HCT116 (cell line): Measurements from ENCODE around the gene GPC5. TPM values are rescaled to one million over a fixed set of nuclear protein-coding genes. Genes with fewer than 3 reads are reported as not detected.

Experiments
- ATAC-seq: fragments of 200-7000 bp; cut with Tn5 transposase; 2 replicates; pipeline ENCODE4 v1.9.1; 2020; ENCODE audit warnings: mild to moderate bottlenecking, moderate library complexity
- BruUV-seq: library from RNA; stranded (reverse); fragments of 400-500 nt; replicated peaks from 2 replicates; lab custom pipeline; 2021; lab: Mats Ljungman, UMichigan
- CTCF ChIA-PET: fragments of 300-600 bp; sonication (Branson Sonifier 250); formaldehyde crosslinking; loops from one replicate; lab custom pipeline; 2021; ENCODE audit warnings: antibody characterized with exemption; lab: Charles Lee
- POLR2A ChIA-PET: fragments of 300-600, 350-600 bp; sonication (Branson Sonifier 250); formaldehyde crosslinking; loops from one replicate; lab custom pipeline; 2021; ENCODE audit warnings: antibody characterized with exemption; lab: Charles Lee
- RAD21 ChIA-PET, 2 experiments: fragments of 300-600 bp; sonication (Branson Sonifier 250); formaldehyde crosslinking; loops; one replicate each; lab custom pipeline; 2023; ENCODE audit warnings: low total read pairs in 2 of 2; ENCODE audit not compliant: uncharacterized antibody in 2 of 2, unreplicated experiment in 2 of 2, low non-redundant PET in 1 of 2; lab: Charles Lee
- DNase-seq: peaks from one replicate; pipeline ENCODE4 v3.0.0-alpha.2; 2010; ENCODE audit warnings: low read depth, low spot score
- H2AFZ ChIP-seq: fragments of 200-600 bp; shearing (Covaris generic), sonication (generic); 2 replicates; pipeline ENCODE4 v1.6.1; 2017; ENCODE audit warnings: low read depth, mixed run types, mixed read lengths, antibody characterized with exemption, low read length; ENCODE audit not compliant: poor library complexity, severe bottlenecking
- H3K27ac ChIP-seq: 2 replicates; pipeline ENCODE4 v1.5.1; 2012; ENCODE audit warnings: low read depth, low read length
- H3K27me3 ChIP-seq: fragments of 200-600 bp; sonication (generic); 2 replicates; pipeline ENCODE4 v1.6.1; 2016; ENCODE audit warnings: mixed run types, low read length, mixed read lengths; ENCODE audit not compliant: insufficient read depth
- H3K36me3 ChIP-seq, 2 experiments: fragments of 200-500 bp in 1 of 2; fragments of 200-600 bp in 1 of 2; sonication (Bioruptor generic) in 1 of 2; sonication (generic) in 1 of 2; 2 replicates each; pipeline versions ENCODE4 v1.5.1 to v1.6.1; 2014 to 2016; ENCODE audit warnings: low read length in 2 of 2, inconsistent platforms in 1 of 2, mixed read lengths in 1 of 2, mixed run types in 1 of 2; ENCODE audit not compliant: insufficient read depth in 2 of 2, control insufficient read depth in 1 of 2
- H3K4me1 ChIP-seq, 2 experiments: fragments of 200-600 bp in 1 of 2; sonication (generic) in 1 of 2; 2 replicates each; pipeline versions ENCODE4 v1.5.1 to v1.6.1; 2012 to 2017; ENCODE audit warnings: low read length in 2 of 2, inconsistent platforms in 1 of 2, mild to moderate bottlenecking in 1 of 2, mixed read lengths in 1 of 2, mixed run types in 1 of 2, moderate library complexity in 1 of 2; ENCODE audit not compliant: insufficient read depth in 2 of 2, control insufficient read depth in 1 of 2
- H3K4me2 ChIP-seq: fragments of 200-600 bp; sonication (generic); 2 replicates; pipeline ENCODE4 v1.6.1; 2017; ENCODE audit warnings: mixed run types, low read length, mixed read lengths
- H3K4me3 ChIP-seq, 2 experiments: fragments of 200-600 bp in 1 of 2; sonication (generic) in 1 of 2; replicated peaks in 1 of 2; 2 replicates each; pipeline ENCODE4 v1.5.1; 2011 to 2016; ENCODE audit warnings: low read length in 2 of 2, control low read depth in 1 of 2, low read depth in 1 of 2, mild to moderate bottlenecking in 1 of 2, mixed read lengths in 1 of 2, mixed run types in 1 of 2
- H3K79me2 ChIP-seq: fragments of 200-600 bp; sonication (generic); 2 replicates; pipeline ENCODE4 v1.6.1; 2017; ENCODE audit warnings: mild to moderate bottlenecking, mixed run types, low read length, moderate library complexity, mixed read lengths; ENCODE audit not compliant: insufficient read depth
- H3K9ac ChIP-seq: fragments of 200-600 bp; sonication (generic); 2 replicates; pipeline ENCODE4 v1.6.1; 2016; ENCODE audit warnings: low read length, mixed read lengths
- H3K9me2 ChIP-seq: fragments of 200-600 bp; sonication (generic), shearing (Covaris generic); 2 replicates; pipeline ENCODE4 v1.6.1; 2017; ENCODE audit warnings: mixed run types, mild to moderate bottlenecking, moderate library complexity; ENCODE audit not compliant: insufficient read depth
- H3K9me3 ChIP-seq, 2 experiments: fragments of 200-500 bp in 1 of 2; fragments of 200-600 bp in 1 of 2; sonication (Bioruptor generic) in 1 of 2; sonication (generic) in 1 of 2; 2 replicates each; pipeline ENCODE4 v1.6.1; 2014 to 2017; ENCODE audit warnings: low read length in 2 of 2, mixed read lengths in 2 of 2, inconsistent platforms in 1 of 2, low read depth in 1 of 2, mild to moderate bottlenecking in 1 of 2, mixed run types in 1 of 2, moderate library complexity in 1 of 2; ENCODE audit not compliant: control insufficient read depth in 1 of 2, insufficient read depth in 1 of 2
- H4K20me1 ChIP-seq: fragments of 200-600 bp; sonication (generic), shearing (Covaris generic); 2 replicates; pipeline ENCODE4 v1.6.1; 2017; ENCODE audit warnings: mixed run types, mild to moderate bottlenecking, moderate library complexity; ENCODE audit not compliant: insufficient read depth
- CEBPB ChIP-seq: IDR thresholded peaks from 2 replicates; pipeline ENCODE4 v1.6.1; 2012; ENCODE audit warnings: low read depth
- EGR1 ChIP-seq: IDR thresholded peaks from 2 replicates; pipeline ENCODE4 v1.6.1; 2012; ENCODE audit warnings: low read depth
- JUND ChIP-seq: IDR thresholded peaks from 2 replicates; pipeline ENCODE4 v1.6.1; 2012
- POLR2A ChIP-seq: IDR thresholded peaks from 2 replicates; pipeline ENCODE4 v1.7.0; 2011; ENCODE audit warnings: borderline replicate concordance; ENCODE audit not compliant: insufficient read depth, insufficient read length; ENCODE audit errors: extremely low read depth
- POLR2AphosphoS5 ChIP-seq: IDR thresholded peaks from 2 replicates; pipeline ENCODE4 v1.6.1; 2011; ENCODE audit warnings: mild to moderate bottlenecking, low read depth, low read length, moderate library complexity
- RAD21 ChIP-seq: IDR thresholded peaks from 2 replicates; pipeline ENCODE4 v1.6.1; 2012; ENCODE audit warnings: low read depth, mild to moderate bottlenecking
- SIN3A ChIP-seq: IDR thresholded peaks from 2 replicates; pipeline ENCODE4 v1.6.1; 2012; ENCODE audit warnings: low read depth
- SP1 ChIP-seq: IDR thresholded peaks from 2 replicates; pipeline ENCODE4 v1.6.1; 2012; ENCODE audit warnings: low read depth
- SRF ChIP-seq: IDR thresholded peaks from 2 replicates; pipeline ENCODE4 v1.6.1; 2012; ENCODE audit warnings: low read depth
- TCF7L2 ChIP-seq: IDR thresholded peaks from 2 replicates; pipeline ENCODE4 v1.7.0; 2011; ENCODE audit warnings: borderline replicate concordance, inconsistent platforms; ENCODE audit not compliant: insufficient read depth, insufficient read length; ENCODE audit errors: extremely low read depth
- YY1 ChIP-seq: IDR thresholded peaks from 2 replicates; pipeline ENCODE4 v1.6.1; 2011; ENCODE audit warnings: low read length, low read depth, moderate library complexity, mild to moderate bottlenecking; ENCODE audit not compliant: insufficient replicate concordance; ENCODE audit errors: extremely low read depth
- ZNF274 ChIP-seq: fragments of 200-500 bp; sonication (Bioruptor generic); IDR thresholded peaks from 2 replicates; pipeline ENCODE4 v1.6.1; 2014; ENCODE audit warnings: mild to moderate bottlenecking, low read depth, low read length, inconsistent platforms
- intact Hi-C: fragments of 100-400 bp; cut with micrococcal nuclease; formaldehyde crosslinking; loops from 2 replicates; pipeline ENCODE4 v1.10.0; 2022
- total RNA-seq: library from RNA; stranded (reverse); gene quantifications from one replicate; pipeline ENCODE4 v1.2.1, GENCODE V29; 2021; ENCODE audit not compliant: unreplicated experiment
- TF ChIP-seq, protein P1 (sequence below): IDR thresholded peaks from 2 replicates; pipeline ENCODE4 v1.6.1; 2012
- TF ChIP-seq, protein P2 (sequence below): IDR thresholded peaks from 2 replicates; pipeline ENCODE4 v1.6.1; 2011; ENCODE audit warnings: mild to moderate bottlenecking, low read length, moderate library complexity; ENCODE audit not compliant: insufficient replicate concordance; ENCODE audit errors: extremely low read depth

GPC5 gene
- total RNA-seq, 1 experiment from 2014 or later, result not detected

DNA sequence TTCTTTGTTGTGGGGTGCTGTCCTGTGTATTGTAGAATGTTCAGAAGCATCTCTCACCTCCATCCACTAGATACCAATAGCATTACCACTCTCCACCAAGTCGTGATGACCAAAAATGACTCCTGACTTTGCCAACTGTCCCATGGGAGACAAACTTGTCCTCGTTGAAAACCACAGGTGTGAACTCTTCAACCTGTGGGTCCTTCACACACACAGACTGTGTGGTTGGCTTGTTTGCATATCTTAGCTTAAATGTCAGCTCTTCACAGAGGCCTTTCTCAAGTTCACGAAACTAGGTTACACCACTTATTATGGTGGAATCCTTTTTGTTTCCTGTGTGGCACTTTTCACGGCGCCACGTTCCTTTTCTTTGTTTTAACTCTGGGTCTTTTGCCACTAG lies 6.8 kb downstream of the GPC5 start:
- Histone ChIP-seq H3K9me3 (no peaks in the 10 kb centered on the region), H3K4me2 (no peak overlapping the region), H3K4me3 (no peak overlapping the region), H3K9ac (no peak overlapping the region), H3K27me3 (peaks cover 35% of the 10 kb centered on the region), H2AFZ (no peak overlapping the region)
- RAD21 ChIA-PET, result no interaction called here
- POLR2A ChIA-PET, result no interaction called here
- TF ChIP-seq ZNF274 (no peak), SP1 (no peak), EGR1 (no peak), YY1 (no peak), SIN3A (no peak), CEBPB (no peak), SRF (no peak), TCF7L2 (no peak), RAD21 (no peak), JUND (no peak), POLR2AphosphoS5 (no peak), POLR2A (no peak)
- TF ChIP-seq, protein P1, sequence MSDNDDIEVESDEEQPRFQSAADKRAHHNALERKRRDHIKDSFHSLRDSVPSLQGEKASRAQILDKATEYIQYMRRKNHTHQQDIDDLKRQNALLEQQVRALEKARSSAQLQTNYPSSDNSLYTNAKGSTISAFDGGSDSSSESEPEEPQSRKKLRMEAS, result no peak
- TF ChIP-seq, protein P2, sequence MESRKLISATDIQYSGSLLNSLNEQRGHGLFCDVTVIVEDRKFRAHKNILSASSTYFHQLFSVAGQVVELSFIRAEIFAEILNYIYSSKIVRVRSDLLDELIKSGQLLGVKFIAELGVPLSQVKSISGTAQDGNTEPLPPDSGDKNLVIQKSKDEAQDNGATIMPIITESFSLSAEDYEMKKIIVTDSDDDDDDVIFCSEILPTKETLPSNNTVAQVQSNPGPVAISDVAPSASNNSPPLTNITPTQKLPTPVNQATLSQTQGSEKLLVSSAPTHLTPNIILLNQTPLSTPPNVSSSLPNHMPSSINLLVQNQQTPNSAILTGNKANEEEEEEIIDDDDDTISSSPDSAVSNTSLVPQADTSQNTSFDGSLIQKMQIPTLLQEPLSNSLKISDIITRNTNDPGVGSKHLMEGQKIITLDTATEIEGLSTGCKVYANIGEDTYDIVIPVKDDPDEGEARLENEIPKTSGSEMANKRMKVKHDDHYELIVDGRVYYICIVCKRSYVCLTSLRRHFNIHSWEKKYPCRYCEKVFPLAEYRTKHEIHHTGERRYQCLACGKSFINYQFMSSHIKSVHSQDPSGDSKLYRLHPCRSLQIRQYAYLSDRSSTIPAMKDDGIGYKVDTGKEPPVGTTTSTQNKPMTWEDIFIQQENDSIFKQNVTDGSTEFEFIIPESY, result no peak
- TF ChIP-seq, all 23 proteins: peak for 0
- no TSS peak for BruUV-seq
- Histone ChIP-seq H3K36me3 (no peaks in the 10 kb centered on the region), H3K9me2 (no peaks in the 10 kb centered on the region), H3K27ac (no peak overlapping the region), H3K79me2 (no peaks in the 10 kb centered on the region), H3K4me1 (no peaks in the 10 kb centered on the region), H4K20me1 (no peaks in the 10 kb centered on the region)
- CTCF ChIA-PET, result no interaction called here
- no peak for ATAC-seq
- no peak for DNase-seq
- intact Hi-C loops, result no loop called here
